ENCODE measurements around the gene PGBD5.

The PGBD5 gene

DNA sequence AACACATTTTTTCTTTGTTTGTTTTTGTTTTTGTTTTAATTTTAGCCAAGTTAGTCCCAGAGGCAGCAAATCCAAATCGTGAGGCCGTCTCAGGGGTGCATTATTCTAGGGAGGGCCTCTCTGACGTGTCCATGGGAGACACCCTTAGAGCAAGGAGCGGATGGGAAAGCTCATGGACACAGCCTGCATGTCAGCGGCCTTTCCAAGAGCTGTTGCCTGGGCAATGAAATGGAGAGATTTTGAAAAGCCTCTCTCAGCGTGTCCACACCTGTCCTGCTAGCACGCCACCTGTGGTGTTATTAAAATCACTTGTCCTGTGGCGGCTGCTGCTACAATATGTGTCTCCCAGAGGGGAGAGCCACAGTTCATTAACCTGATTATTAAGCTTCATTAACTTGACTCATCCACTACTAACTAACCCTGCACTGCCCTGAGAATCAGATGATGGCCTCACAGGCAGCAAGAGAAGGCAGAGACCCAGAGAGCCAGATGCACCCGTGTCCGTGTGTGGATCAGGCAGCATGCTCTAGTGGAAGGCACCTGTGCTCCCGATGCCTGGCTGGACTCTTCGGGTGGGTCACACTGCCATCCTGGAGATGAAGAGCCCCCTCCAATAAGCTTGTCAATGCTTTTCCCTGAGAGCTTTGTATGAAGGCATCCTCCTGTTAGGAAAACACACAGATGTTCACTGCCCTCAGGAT, 133.3 kb downstream of the PGBD5 start:
- ChIA-PET CTCF (interaction anchor here (1.2 kb wide), 1 partner anchor 632 kb away, joined by 4 read pairs; no protein-coding TSS in a partner anchor), POLR2A (no interaction called here)
- no peak overlapping the region for H3K4me3 ChIP-seq (ENCODE audit: low read depth, low read length)
- TF ChIP-seq, protein P1, sequence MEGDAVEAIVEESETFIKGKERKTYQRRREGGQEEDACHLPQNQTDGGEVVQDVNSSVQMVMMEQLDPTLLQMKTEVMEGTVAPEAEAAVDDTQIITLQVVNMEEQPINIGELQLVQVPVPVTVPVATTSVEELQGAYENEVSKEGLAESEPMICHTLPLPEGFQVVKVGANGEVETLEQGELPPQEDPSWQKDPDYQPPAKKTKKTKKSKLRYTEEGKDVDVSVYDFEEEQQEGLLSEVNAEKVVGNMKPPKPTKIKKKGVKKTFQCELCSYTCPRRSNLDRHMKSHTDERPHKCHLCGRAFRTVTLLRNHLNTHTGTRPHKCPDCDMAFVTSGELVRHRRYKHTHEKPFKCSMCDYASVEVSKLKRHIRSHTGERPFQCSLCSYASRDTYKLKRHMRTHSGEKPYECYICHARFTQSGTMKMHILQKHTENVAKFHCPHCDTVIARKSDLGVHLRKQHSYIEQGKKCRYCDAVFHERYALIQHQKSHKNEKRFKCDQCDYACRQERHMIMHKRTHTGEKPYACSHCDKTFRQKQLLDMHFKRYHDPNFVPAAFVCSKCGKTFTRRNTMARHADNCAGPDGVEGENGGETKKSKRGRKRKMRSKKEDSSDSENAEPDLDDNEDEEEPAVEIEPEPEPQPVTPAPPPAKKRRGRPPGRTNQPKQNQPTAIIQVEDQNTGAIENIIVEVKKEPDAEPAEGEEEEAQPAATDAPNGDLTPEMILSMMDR (IDR thresholded peaks at IDR 0.05; ENCODE audit: insufficient read depth, low read length, missing control alignments): no peak
- no peak for DNase-seq (ENCODE audit: low read depth, low spot score)

GRCh38 chr1:230291731-230292620, 134.2 kb downstream of the PGBD5 start:
- ChIA-PET POLR2A (no interaction called here), CTCF (no interaction called here)
- DNase-seq (ENCODE audit: low read depth, low spot score): no peak
- TF ChIP-seq, protein P1 (IDR thresholded peaks at IDR 0.05; ENCODE audit: insufficient read depth, low read length, missing control alignments): no peak
- H3K4me3 ChIP-seq (ENCODE audit: low read depth, low read length): no peak overlapping the region

- no peak for DNase-seq (ENCODE audit: low read depth, low spot score)
- ChIA-PET CTCF (no interaction called here), POLR2A (no interaction called here)
- H3K4me3 ChIP-seq (ENCODE audit: low read depth, low read length): no peak overlapping the region
- TF ChIP-seq, protein P1 (IDR thresholded peaks at IDR 0.05; ENCODE audit: insufficient read depth, low read length, missing control alignments): no peak
Measured at GRCh38 chr1:230289350-230289644, 136.8 kb downstream of the PGBD5 start.

DNA sequence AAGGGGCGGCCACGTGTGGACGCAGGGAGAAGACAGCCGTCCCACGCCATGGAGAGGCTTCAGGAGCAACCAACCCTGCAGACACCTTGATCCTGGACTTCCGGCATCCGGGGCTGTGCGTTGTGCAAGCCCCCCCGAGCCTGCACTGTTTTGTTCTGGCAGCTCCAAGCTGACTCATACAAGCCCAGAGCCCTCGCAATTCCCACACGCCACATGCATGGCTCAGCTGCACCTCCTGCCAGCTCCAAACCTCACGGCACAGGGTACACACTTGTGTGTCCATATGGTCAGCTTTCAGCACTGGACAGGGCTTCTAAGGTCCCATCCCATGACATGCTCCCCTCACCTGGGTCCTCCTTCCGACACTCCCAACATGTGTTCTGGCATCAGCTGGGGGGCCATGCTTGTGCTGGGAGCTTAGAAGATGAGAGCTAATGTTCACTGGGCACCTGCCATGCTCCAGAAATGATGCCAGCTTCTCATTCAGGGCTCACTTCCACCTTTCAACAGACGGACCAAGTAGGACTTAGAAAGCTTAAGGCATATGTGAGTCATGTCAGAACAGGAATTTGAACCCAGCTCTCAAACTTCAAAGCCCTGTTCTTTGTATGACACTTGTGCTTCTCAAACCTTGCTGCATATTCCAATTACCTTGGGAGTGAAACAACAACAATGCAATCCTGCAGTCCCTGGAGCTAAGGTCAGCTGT, 137.3 kb downstream of the PGBD5 start:
- no peak overlapping the region for H3K4me3 ChIP-seq (ENCODE audit: low read depth, low read length)
- ChIA-PET CTCF (interaction anchor here (1.0 kb wide), 2 partner anchors 19 to 25 kb away, joined by 3 read pairs; no protein-coding TSS in a partner anchor), POLR2A (no interaction called here)
- TF ChIP-seq, protein P1 (IDR thresholded peaks at IDR 0.05; ENCODE audit: insufficient read depth, low read length, missing control alignments): no peak
- DNase-seq (ENCODE audit: low read depth, low spot score): no peak

GRCh38 chr1:230287674-230288315, 138.3 kb downstream of the PGBD5 start:
- TF ChIP-seq, protein P1 (IDR thresholded peaks at IDR 0.05; ENCODE audit: insufficient read depth, low read length, missing control alignments): no peak
- H3K4me3 ChIP-seq (ENCODE audit: low read depth, low read length): no peak overlapping the region
- ChIA-PET POLR2A (no interaction called here), CTCF (interaction anchor here (1.0 kb wide), 2 partner anchors 18 to 24 kb away, joined by 3 read pairs; no protein-coding TSS in a partner anchor)
- DNase-seq (ENCODE audit: low read depth, low spot score): no peak
